B cell (primary cell): ENCODE data around the gene CMIP. TPM values are rescaled to one million over a fixed set of nuclear protein-coding genes. Genes with fewer than 3 reads are reported as not detected.

Experiments
- ATAC-seq: fragments of 200-7000 bp; cut with Tn5 transposase; one replicate; pipeline ENCODE4 v1.10.0; 2021; ENCODE audit warnings: low read depth, mild to moderate bottlenecking, moderate number of reproducible peaks, moderate library complexity
- CTCF ChIA-PET: fragments of 350-600 bp; sonication (Branson Sonifier 250); formaldehyde crosslinking; loops from one replicate; lab custom pipeline; 2021; ENCODE audit warnings: antibody characterized with exemption, inconsistent platforms; lab: Charles Lee
- POLR2A ChIA-PET: fragments of 350-600 bp; sonication (Branson Sonifier 250); formaldehyde crosslinking; loops from one replicate; lab custom pipeline; 2021; ENCODE audit warnings: antibody characterized with exemption; lab: Charles Lee
- DNase-seq: peaks from one replicate; pipeline ENCODE4 v3.0.0; 2013
- H2AFZ ChIP-seq: 2 replicates; pipeline ENCODE4 v1.6.1; 2012; ENCODE audit warnings: mild to moderate bottlenecking, low read depth, low read length; ENCODE audit not compliant: insufficient read depth, poor library complexity, severe bottlenecking
- H3K27ac ChIP-seq, 2 donors: 1 replicate in 1 of 2; 2 replicates in 1 of 2; pipeline ENCODE4 v1.5.1; 2012 to 2013; ENCODE audit warnings: low read length in 2 of 2, mild to moderate bottlenecking in 2 of 2, moderate library complexity in 1 of 2
- H3K27me3 ChIP-seq, 4 experiments: fragments of 200-600 bp in 1 of 4; sonication (generic) in 1 of 4; replicated peaks in 1 of 4; 1 replicate in 2 of 4; 2 replicates in 2 of 4; pipeline versions ENCODE4 v1.6.1 to v1.7.0; 2013 to 2016; ENCODE audit warnings: low read length in 3 of 4, mild to moderate bottlenecking in 2 of 4, mixed read lengths in 1 of 4, moderate library complexity in 1 of 4; ENCODE audit not compliant: insufficient read depth in 4 of 4, control insufficient read depth in 3 of 4; ENCODE audit errors: control extremely low read depth in 1 of 4
- H3K36me3 ChIP-seq, 2 experiments: replicated peaks in 1 of 2; 1 replicate in 1 of 2; 2 replicates in 1 of 2; pipeline versions ENCODE4 v1.6.1 to v1.7.1; 2013; ENCODE audit warnings: low read length in 1 of 2; ENCODE audit not compliant: insufficient read depth in 2 of 2, control insufficient read depth in 1 of 2; ENCODE audit errors: control extremely low read depth in 1 of 2, extremely low read depth in 1 of 2
- H3K4me1 ChIP-seq, 2 donors: fragments of 200-600 bp in 1 of 2; sonication (generic) in 1 of 2; 1 replicate in 1 of 2; 2 replicates in 1 of 2; pipeline versions ENCODE4 v1.5.1 to v1.6.1; 2013 to 2017; ENCODE audit warnings: low read length in 2 of 2; ENCODE audit not compliant: control insufficient read depth in 2 of 2, insufficient read depth in 2 of 2
- H3K4me2 ChIP-seq: replicated peaks from 2 replicates; pipeline ENCODE3; 2012; ENCODE audit warnings: mild to moderate bottlenecking, low read depth, low read length; ENCODE audit not compliant: poor library complexity, severe bottlenecking
- H3K4me3 ChIP-seq, 5 experiments: fragments of 200-600 bp in 1 of 5; sonication (generic) in 1 of 5; 1 replicate in 3 of 5; 2 replicates in 2 of 5; pipeline versions ENCODE4 v1.5.1 to v1.7.0; 2011 to 2016; ENCODE audit warnings: low read length in 4 of 5, mild to moderate bottlenecking in 4 of 5, low read depth in 2 of 5, control low read depth in 1 of 5, moderate library complexity in 1 of 5; ENCODE audit not compliant: insufficient read depth in 1 of 5; ENCODE audit errors: control extremely low read depth in 1 of 5, extremely low read depth in 1 of 5
- H3K79me2 ChIP-seq: fragments of 200-600 bp; sonication (generic); one replicate; pipeline ENCODE4 v1.6.0; 2016; ENCODE audit warnings: low read length; ENCODE audit not compliant: control insufficient read depth, insufficient read depth
- H3K9ac ChIP-seq: fragments of 200-600 bp; sonication (generic); 2 replicates; pipeline ENCODE4 v1.6.1; 2017; ENCODE audit warnings: mild to moderate bottlenecking, low read length, moderate library complexity
- H3K9me3 ChIP-seq, 3 donors: one replicate each; pipeline versions ENCODE4 v1.6.1 to v1.7.1; 2013; ENCODE audit warnings: low read length in 2 of 3; ENCODE audit not compliant: control insufficient read depth in 2 of 3, insufficient read depth in 1 of 3; ENCODE audit errors: control extremely low read depth in 1 of 3
- H4K20me1 ChIP-seq: 2 replicates; pipeline ENCODE4 v1.6.0; 2012; ENCODE audit warnings: mild to moderate bottlenecking, low read length; ENCODE audit not compliant: insufficient read depth, control insufficient read depth, poor library complexity, severe bottlenecking
- H3K27ac Mint-ChIP-seq: one replicate; pipeline ENCODE4 v1.8.0; 2021; ENCODE audit warnings: mixed read lengths
- H3K27me3 Mint-ChIP-seq: one replicate; pipeline ENCODE4 v1.8.0; 2021; ENCODE audit warnings: mixed read lengths
- H3K4me1 Mint-ChIP-seq: one replicate; pipeline ENCODE4 v1.8.0; 2021; ENCODE audit warnings: mixed read lengths
- H3K4me3 Mint-ChIP-seq: one replicate; pipeline ENCODE4 v1.8.0; 2021; ENCODE audit warnings: mixed read lengths
- H3K9me3 Mint-ChIP-seq: one replicate; pipeline ENCODE4 v1.8.0; 2022; ENCODE audit warnings: mixed read lengths; ENCODE audit not compliant: insufficient read depth
- EZH2 ChIP-seq: IDR thresholded peaks from 2 replicates; pipeline ENCODE4 v1.6.1; 2012; ENCODE audit warnings: borderline replicate concordance, low read depth, mild to moderate bottlenecking, moderate library complexity, low read length; ENCODE audit not compliant: insufficient read depth, poor library complexity, severe bottlenecking
- WGBS: methylation state at CpG from one replicate; pipeline ENCODE4 v1.1.5; 2013; ENCODE audit warnings: missing lambda C conversion rate; ENCODE audit not compliant: insufficient coverage; 5-methylcytosine and 5-hydroxymethylcytosine counted together
- intact Hi-C: fragments of 100-400 bp; cut with micrococcal nuclease; formaldehyde crosslinking; loops from one replicate; pipeline ENCODE4 v1.10.0; 2022
- polyA plus RNA-seq: library from polyadenylated mRNA; depleted of rRNA; stranded (reverse); fragments of >200 nt; gene quantifications from 2 replicates; pipeline ENCODE4 v1.2.3, GENCODE V29; 2012
- total RNA-seq, 2 donors: library from RNA; stranded (reverse); fragments of 120-200 nt in 1 of 2; gene quantifications; 1 replicate in 1 of 2; 2 replicates in 1 of 2; pipeline versions ENCODE4 v1.2.3 to v1.2.4, GENCODE V29; 2013 to 2022
- TF ChIP-seq, protein P1 (sequence below): fragments of 200-600 bp; IDR thresholded peaks from one replicate; pipeline ENCODE4 v1.8.0; 2022; ENCODE audit warnings: antibody characterized with exemption, mild to moderate bottlenecking

Gene CMIP
- total and polyA plus RNA-seq, 2 donors (not counting 1 experiment from before 2014, with no cell fraction given): 27.1 to 155 TPM

DNA sequence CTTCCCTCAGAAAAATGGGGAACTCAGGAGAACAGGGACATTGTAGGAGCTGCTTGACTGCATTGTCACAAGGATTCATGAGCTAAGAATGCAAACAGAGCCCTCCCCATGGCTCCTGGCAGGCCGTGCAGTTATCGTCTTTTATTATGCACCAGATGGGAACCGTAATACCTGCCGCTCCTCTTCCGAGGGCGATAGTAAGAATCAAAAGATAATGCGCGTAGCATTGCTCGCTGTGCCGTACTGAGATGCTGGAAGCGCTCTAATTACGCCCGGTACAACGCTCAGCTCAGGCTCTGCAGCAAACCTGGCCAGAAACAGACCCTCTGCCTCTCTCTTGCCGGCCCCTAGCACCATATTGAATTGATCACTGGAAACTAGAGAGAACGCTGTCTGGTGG is 247.4 kb downstream of the CMIP start:
- peaks cover 31% of the 10 kb centered on the region for H4K20me1 ChIP-seq
- H3K27me3 Mint-ChIP-seq: no peaks in the 10 kb centered on the region
- WGBS: over 99% methylated on average over 16 of the region's 16 CpGs
- H2AFZ ChIP-seq: no peak overlapping the region
- H3K4me3 Mint-ChIP-seq: no peak overlapping the region
- CTCF ChIA-PET: no interaction called here
- ATAC-seq (no peak), DNase-seq (no peak)
- H3K27ac Mint-ChIP-seq: no peak overlapping the region
- POLR2A ChIA-PET: no interaction called here
- H3K27me3 ChIP-seq: no peaks in the 10 kb centered on the region
- H3K36me3 ChIP-seq: peaks cover 0 to 61% of the 10 kb centered on the region in 2 experiments
- intact Hi-C loops: no loop called here
- no peaks in the 10 kb centered on the region for H3K9me3 Mint-ChIP-seq
- peaks cover 2% of the 10 kb centered on the region for H3K4me1 Mint-ChIP-seq
- H3K4me1 ChIP-seq: no peaks in the 10 kb centered on the region
- peaks cover 14% of the 10 kb centered on the region for H3K79me2 ChIP-seq
- no peak overlapping the region for H3K27ac ChIP-seq
- peaks cover 0 to 7% (median 0%) of the 10 kb centered on the region in 3 donors for H3K9me3 ChIP-seq
- no peak overlapping the region for H3K4me2 ChIP-seq
- no peak for TF ChIP-seq EZH2
- TF ChIP-seq, protein P1, sequence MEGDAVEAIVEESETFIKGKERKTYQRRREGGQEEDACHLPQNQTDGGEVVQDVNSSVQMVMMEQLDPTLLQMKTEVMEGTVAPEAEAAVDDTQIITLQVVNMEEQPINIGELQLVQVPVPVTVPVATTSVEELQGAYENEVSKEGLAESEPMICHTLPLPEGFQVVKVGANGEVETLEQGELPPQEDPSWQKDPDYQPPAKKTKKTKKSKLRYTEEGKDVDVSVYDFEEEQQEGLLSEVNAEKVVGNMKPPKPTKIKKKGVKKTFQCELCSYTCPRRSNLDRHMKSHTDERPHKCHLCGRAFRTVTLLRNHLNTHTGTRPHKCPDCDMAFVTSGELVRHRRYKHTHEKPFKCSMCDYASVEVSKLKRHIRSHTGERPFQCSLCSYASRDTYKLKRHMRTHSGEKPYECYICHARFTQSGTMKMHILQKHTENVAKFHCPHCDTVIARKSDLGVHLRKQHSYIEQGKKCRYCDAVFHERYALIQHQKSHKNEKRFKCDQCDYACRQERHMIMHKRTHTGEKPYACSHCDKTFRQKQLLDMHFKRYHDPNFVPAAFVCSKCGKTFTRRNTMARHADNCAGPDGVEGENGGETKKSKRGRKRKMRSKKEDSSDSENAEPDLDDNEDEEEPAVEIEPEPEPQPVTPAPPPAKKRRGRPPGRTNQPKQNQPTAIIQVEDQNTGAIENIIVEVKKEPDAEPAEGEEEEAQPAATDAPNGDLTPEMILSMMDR: no peak
- no peak overlapping the region for H3K9ac ChIP-seq
- H3K4me3 ChIP-seq: no peak overlapping the region

DNA sequence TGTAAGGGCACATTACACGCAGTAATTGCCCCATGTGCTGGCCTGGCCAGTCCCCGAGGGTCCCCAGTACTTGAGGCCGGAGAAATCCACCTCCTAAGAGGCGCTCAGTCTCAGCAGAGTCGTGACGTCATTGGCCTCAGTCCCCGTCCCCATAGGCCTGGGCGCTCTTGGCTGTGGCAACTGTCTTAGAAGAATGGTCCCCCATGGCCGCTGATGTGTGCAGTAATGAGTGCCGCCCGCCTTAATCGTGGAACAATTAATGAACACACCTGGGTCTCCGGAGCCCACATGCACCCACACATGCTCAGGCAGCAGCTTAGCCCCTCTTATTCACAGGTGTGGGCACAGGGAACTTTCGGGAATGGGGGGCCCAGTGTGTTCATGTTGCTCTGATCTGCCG is 248.0 kb downstream of the CMIP start:
- H3K4me3 Mint-ChIP-seq: no peak overlapping the region
- TF ChIP-seq EZH2: no peak
- TF ChIP-seq, protein P1: no peak
- no peak for ATAC-seq
- no peak overlapping the region for H3K4me3 ChIP-seq
- H3K36me3 ChIP-seq: peaks cover 0 to 67% of the 10 kb centered on the region in 2 experiments
- H3K27me3 ChIP-seq: no peaks in the 10 kb centered on the region
- no peak overlapping the region for H3K27ac Mint-ChIP-seq
- 97% methylated on average over 9 of the region's 15 CpGs for WGBS
- ChIA-PET POLR2A (no interaction called here), CTCF (interaction anchor here (0.6 kb wide), 1 partner anchor 167 kb away, joined by 3 read pairs; no protein-coding TSS in a partner anchor)
- peaks cover 26% of the 10 kb centered on the region for H4K20me1 ChIP-seq
- H3K9me3 Mint-ChIP-seq: no peaks in the 10 kb centered on the region
- intact Hi-C loops: no loop called here
- no peak for DNase-seq
- H3K27ac ChIP-seq: no peak overlapping the region
- peaks cover 2% of the 10 kb centered on the region for H3K4me1 Mint-ChIP-seq
- no peak overlapping the region for H3K9ac ChIP-seq
- H3K4me1 ChIP-seq: no peaks in the 10 kb centered on the region
- H3K9me3 ChIP-seq: peaks cover 0 to 7% (median 0%) of the 10 kb centered on the region in 3 donors
- H3K4me2 ChIP-seq: no peak overlapping the region
- H3K79me2 ChIP-seq: peaks cover 8% of the 10 kb centered on the region
- H3K27me3 Mint-ChIP-seq: no peaks in the 10 kb centered on the region
- H2AFZ ChIP-seq: no peak overlapping the region
